AG20443 (cell line): ENCODE measurements around the gene RPS14.

ENCODE experiments used
- DNase-seq: peaks from one replicate; pipeline ENCODE4 v3.0.0; 2012; ENCODE audit warnings: low spot score, mixed read lengths

RPS14 gene

DNA sequence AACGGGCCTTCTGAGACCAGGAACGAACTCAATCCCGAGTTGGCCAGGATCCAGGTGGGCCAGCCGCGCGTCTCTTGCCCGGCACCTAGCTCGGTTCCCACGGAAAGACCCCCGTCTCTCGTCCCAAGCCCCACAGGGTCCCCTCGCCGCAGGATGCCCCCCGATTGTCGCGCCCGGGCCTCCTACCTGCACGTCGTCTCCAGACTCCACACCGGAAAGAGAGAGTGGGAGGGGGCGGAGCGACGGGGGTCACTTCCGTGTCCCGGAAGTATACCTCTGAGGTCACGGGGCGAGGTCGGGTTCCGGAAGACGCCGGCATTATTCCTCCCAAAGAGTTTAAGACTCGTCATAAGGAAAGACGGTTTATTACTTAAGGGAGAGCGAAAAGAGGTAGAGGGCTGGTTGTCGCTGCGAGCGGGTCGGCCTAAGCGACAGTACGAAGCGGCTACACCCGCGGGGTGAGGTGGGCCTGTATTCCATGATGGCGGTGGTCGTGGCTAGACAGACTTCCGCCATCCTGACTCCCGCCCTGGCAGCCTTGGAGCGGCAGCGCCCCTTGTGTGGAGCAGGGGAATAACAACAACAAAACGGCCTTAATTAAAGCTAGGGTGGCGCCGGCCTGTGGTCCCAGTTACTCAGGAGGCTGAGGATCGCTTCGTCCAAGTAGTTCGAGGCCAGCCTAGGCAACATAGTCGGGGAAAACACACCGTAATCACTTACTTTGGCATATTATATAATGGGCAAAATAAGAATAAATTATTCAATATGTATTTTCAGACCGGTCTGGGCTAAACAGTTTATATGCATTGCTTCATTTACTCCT lies at the start of gene RPS14:
Gene RPS14 (minus strand): TSS at position 223 of the 823 bp plus-strand sequence. CDS start 2,006 bp downstream, outside the sequence.
- peak; percentile 95 for DNase-seq

DNA sequence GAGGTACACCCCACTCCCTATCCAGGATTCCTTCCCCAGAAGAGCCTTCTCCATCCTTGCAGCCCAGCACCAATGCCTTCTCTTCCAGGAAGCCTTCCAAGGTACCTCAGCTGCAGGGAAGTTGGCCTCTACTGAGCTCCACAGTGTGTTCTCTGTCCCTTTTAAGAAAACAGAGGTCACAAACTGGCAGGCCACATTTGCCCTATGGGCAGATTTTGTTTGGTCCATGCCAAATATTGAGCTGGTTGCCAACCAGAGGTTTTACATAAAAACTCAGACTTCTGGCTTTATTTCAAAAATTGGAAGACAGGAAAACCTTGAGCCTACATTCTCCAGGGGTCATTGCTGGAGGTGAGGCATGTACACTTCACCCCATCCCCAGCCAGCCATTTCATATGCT lies 49.4 kb upstream of the RPS14 start:
- no peak for DNase-seq

DNA sequence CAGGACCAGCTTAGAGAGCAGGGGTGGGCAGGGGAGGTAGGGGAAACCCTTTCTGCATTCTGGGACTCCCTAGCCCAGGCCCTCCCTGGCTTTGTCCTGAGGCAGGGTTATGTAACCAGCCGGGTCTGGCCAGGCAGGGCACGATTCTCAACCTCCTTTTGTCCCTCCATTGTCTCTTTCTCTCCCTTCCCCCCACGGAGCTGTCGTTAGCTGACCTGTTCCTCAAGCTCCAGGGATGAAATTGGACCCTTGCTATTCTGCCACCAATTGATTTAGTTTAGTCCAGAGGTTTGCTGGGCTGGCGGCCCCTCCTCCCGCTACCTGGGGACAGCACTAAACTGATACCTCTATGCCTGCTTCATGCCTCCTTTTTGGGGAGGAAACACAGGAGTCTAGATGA lies 49.0 kb upstream of the RPS14 start:
- no peak for DNase-seq

- no peak for DNase-seq
These were observed 48.4 kb upstream of the RPS14 start for GRCh38 chr5:150497989-150498317.

DNA sequence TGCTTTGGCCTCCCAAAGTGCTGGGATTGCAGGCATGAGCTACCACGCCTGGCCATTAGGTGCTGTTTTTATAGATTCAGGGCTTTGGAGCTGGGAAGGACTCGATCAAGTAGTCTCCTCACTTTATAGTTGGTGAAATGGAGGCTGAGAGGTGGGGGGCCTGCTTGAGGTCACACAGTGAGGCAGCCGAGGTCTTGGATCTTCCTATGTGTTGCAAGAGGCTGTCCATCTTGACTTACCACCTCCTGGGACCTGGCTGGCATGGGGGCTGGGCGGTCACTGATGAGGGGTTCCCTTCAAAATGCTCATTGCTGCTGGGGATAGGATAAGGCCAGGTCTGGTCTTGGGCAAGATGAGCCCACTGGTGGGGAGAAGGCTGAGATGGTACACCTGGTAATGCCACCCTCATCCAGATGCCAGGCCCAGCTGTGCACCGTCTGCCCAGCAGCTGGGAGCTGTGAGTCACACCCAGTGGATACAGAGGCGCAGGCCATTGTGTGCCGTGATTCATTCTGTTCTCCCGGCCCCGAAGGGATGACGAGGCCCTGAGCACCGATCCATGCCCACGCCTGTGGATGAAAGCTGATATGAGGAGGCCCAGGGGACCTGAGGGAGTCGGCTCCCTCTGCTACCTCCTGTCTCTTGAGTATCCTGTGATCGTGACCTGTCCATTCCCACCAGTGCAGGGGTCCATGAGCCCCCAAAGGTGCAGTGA lies 47.9 kb upstream of the RPS14 start:
- DNase-seq: peak; percentile 95

GRCh38 chr5:150496534-150496933 lies 47.0 kb upstream of the RPS14 start:
- DNase-seq: no peak

- DNase-seq: no peak
These were observed 46.6 kb upstream of the RPS14 start for GRCh38 chr5:150496098-150496497.

GRCh38 chr5:150492621-150493020 lies 43.1 kb upstream of the RPS14 start:
- DNase-seq: peak; percentile 78

GRCh38 chr5:150491876-150492275 lies 42.3 kb upstream of the RPS14 start:
- no peak for DNase-seq

GRCh38 chr5:150490754-150491153 lies 41.2 kb upstream of the RPS14 start:
- DNase-seq: no peak

DNA sequence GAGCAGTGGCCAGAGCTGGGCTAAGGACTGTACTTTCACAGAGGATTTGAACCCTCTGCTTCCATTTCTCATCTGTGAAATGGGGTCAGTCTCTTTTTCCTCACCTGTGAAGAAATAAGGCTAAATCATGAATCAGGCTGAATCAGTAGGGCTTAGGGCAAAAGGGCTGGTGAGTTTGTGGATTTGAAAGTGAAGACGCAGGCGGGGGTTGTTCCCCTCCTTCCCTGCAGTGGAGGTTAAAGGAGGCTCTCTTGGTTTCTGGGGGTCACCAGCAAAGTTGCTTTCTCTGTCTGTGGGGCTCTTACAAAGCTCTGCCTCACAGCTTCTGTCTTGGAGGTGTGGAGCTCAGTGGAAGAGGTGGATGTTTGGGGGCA lies 40.7 kb upstream of the RPS14 start:
- no peak for DNase-seq

GRCh38 chr5:150489360-150490295 lies 40.1 kb upstream of the RPS14 start:
- no peak for DNase-seq

- DNase-seq: peak; percentile 70
These were observed 39.2 kb upstream of the RPS14 start for GRCh38 chr5:150488519-150489359.

- no peak for DNase-seq
These were observed 37.9 kb upstream of the RPS14 start for GRCh38 chr5:150487199-150488061.

DNA sequence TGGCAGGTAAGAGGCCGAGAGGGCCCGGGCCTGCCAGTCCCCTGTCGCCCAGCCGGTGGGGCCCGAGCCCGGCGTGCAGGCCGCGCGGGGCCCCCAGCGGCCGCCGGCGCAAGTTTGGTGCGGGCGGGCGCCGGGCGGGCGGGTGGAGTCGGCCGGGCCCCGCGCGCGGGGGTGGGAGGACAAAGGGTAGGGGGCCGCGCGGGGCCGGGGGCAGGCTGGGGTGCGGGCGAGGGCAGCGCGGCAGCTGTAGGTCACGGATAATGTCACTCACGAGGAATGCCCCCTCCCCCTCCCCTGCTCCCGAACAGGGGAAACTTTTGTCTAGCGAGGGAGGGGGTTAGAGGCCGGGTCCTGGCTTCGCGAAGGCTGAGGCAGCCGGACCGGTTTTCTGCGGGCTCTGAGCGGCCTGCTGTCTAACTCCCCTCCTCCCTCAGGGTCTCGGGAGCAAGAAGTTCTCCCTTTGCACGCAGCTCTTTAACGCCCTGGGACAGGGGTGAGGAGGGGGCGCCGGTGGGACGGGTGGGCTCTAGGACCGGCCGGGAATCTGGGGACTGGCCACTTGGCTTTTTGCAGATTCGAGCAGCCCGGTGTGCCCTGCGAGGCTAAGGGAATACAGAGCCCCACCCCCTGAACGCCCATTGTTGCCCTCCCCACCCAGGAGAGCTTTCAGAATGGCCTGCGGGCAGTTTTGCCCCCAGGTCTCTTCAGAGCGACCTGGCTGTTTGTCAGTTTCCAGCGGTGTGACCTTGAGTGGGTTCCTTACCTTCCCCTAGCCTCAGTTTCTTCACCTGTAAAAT lies 37.1 kb upstream of the RPS14 start:
- DNase-seq: peak; percentile 58

DNA sequence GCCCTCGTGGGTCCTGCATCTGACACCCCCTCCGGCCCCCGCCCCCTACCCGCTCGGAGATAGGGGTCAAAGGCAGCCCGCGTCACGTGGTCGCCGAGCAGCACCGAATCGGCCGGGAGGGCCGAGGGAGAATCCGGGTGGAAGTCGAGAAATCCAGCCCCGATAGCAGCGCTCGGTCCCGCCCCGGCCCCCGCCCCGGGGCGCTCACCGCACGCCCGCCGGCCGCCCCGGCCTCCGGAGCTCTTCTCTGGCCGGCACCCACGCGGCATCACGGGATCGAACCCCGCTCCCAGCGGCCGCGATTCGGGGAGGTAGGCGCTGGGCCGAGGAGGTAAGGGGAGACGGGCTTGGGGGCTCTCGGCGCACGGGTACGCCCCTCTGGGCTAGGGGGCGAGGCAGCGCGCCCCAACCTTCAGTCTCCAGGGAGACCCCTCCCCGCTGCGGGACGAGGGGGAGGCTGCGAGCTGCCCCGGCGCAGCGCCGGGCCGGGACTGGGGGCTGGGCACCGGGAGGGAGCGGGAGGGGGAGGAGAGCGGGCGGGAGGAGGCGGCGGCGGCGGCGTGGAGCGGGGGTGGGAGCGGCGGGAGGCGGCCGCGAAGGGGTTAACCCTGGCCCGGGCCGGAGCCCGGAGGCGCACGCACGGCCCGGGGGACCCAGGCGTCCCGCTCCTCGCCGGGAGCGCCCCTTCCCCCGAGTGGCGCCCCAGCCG lies 36.3 kb upstream of the RPS14 start:
- peak; percentile 82 for DNase-seq

DNA sequence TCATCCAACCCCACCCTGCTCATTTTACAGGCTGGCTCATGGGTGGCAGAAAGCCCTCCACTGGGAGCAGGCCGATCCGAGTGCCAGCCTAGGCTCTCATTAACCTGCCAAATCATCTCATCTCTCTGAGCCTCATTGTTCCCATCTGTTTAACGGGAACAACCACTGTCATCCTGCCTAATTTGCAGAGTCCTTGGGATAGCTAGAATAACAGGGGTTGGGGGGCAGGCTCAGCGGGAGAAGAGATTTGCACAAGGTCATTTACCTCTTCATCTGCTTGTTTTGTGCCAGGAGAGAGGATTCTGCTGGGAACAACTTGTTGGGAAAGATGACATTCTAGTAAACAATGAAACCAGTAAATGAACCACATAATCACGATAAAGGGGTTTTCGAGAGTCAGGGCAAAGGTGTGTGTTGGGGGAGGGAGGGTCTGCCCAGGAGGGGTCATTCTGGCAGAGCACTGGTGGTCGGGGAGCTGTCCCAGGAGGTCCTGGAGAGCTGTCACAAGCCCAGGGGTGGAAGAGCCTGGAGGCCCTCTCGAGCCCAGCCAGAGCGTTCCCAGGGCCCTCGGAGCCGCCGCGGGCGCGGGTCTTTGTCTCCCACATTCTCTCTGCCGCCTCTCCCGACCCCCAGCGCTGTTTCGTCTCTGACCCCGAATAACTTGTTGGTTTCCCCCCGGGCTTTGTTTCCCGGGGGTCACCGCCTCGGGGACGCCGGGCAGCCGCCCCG lies 35.6 kb upstream of the RPS14 start:
- DNase-seq: no peak

GRCh38 chr5:150481972-150482406 lies 32.5 kb upstream of the RPS14 start:
- DNase-seq: no peak

DNA sequence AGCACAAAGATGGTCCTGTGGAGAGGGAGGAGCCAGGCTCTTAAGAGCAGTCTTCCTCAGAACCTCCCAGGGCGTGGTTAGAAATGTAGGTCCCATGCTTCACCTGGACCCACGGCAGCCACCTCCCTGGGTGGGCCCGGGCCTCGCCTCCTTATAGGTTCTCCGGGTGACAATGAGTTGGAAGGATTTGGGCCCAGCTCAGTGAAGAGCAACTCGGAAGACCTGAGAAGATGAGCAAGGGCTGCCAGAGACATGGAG lies 32.1 kb upstream of the RPS14 start:
- no peak for DNase-seq
